NCI-H187 (cell line): ENCODE results near the gene SORBS2.

Experiments
- DNase-seq, 2 experiments: peaks; one replicate each; lab custom pipeline; 2025; lab: John Stamatoyannopoulos, UW

Gene SORBS2

GRCh38 chr4:185800266-185800945 is 11.6 kb downstream of the SORBS2 start:
- DNase-seq = no peak

GRCh38 chr4:185799442-185799841 is 12.6 kb downstream of the SORBS2 start:
- DNase-seq = no peak

- DNase-seq = no peak
Measured at GRCh38 chr4:185797596-185798338, 14.2 kb downstream of the SORBS2 start.

GRCh38 chr4:185797018-185797417 is 15.0 kb downstream of the SORBS2 start:
- DNase-seq = no peak

- no peak for DNase-seq
Measured at GRCh38 chr4:185796176-185796575, 15.8 kb downstream of the SORBS2 start.

GRCh38 chr4:185794637-185795036 is 17.4 kb downstream of the SORBS2 start:
- no peak for DNase-seq

- DNase-seq = no peak
Measured at GRCh38 chr4:185793716-185794115, 18.3 kb downstream of the SORBS2 start.

- DNase-seq = no peak
Measured at GRCh38 chr4:185793116-185793485, 18.9 kb downstream of the SORBS2 start.

- DNase-seq = no peak
Measured at GRCh38 chr4:185792384-185793115, 19.4 kb downstream of the SORBS2 start.

GRCh38 chr4:185787926-185788679 is 23.9 kb downstream of the SORBS2 start:
- DNase-seq = peak; percentile 76 to 78

GRCh38 chr4:185786422-185786821 is 25.6 kb downstream of the SORBS2 start:
- DNase-seq = no peak

GRCh38 chr4:185783574-185783973 is 28.4 kb downstream of the SORBS2 start:
- no peak for DNase-seq

- no peak for DNase-seq
Measured at GRCh38 chr4:185782523-185782922, 29.5 kb downstream of the SORBS2 start.

- no peak for DNase-seq
Measured at GRCh38 chr4:185781555-185782215, 30.3 kb downstream of the SORBS2 start.

- DNase-seq = no peak
Measured at GRCh38 chr4:185780472-185780871, 31.5 kb downstream of the SORBS2 start.

GRCh38 chr4:185779517-185779916 is 32.5 kb downstream of the SORBS2 start:
- no peak for DNase-seq

- DNase-seq = no peak
Measured at GRCh38 chr4:185778307-185778706, 33.7 kb downstream of the SORBS2 start.

- no peak for DNase-seq
Measured at GRCh38 chr4:185775792-185776555, 36.0 kb downstream of the SORBS2 start.

GRCh38 chr4:185774845-185775680 is 36.9 kb downstream of the SORBS2 start:
- DNase-seq = no peak

GRCh38 chr4:185774131-185774653 is 37.8 kb downstream of the SORBS2 start:
- DNase-seq = no peak
